T-helper 1 cell (primary cell): ENCODE results near the gene HOXB7.

Source experiments
- DNase-seq, 5 donors: peaks; one replicate each; pipeline ENCODE4 v3.0.0-alpha.2; 2012 to 2020

HOXB7 gene

GRCh38 chr17:48565925-48566710, 44.7 kb downstream of the HOXB7 start:
- no peak for DNase-seq

DNA sequence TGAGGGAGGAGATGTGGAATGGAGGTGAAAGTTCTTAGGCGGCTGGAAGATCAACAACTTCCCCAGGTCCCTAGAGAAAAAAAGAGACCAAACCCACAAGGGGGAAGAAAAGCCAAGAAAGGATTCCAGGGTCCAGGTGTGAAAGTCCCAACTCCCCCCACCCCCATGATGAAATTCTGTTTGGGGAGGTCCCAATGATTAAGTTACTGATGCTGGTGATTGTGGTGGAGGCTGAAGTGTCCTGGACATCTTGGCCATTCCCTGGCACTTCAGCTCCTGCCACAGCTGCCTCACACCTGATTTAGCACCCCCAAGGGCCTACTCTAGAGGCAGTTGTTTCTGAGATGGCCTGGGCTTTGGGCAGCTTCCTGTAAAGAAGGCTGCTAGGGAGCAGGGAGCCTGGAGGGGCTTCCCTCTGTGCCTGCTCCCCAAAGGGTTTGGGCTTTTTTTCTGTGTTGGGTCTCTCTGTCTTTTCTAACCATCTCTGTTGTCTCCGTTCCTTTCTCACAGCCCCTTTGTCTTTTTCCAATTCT, 45.7 kb downstream of the HOXB7 start:
- no peak for DNase-seq

GRCh38 chr17:48564188-48565021, 46.4 kb downstream of the HOXB7 start:
- DNase-seq, result no peak

- no peak for DNase-seq
Measured at GRCh38 chr17:48563867-48564187, 47.0 kb downstream of the HOXB7 start.

DNA sequence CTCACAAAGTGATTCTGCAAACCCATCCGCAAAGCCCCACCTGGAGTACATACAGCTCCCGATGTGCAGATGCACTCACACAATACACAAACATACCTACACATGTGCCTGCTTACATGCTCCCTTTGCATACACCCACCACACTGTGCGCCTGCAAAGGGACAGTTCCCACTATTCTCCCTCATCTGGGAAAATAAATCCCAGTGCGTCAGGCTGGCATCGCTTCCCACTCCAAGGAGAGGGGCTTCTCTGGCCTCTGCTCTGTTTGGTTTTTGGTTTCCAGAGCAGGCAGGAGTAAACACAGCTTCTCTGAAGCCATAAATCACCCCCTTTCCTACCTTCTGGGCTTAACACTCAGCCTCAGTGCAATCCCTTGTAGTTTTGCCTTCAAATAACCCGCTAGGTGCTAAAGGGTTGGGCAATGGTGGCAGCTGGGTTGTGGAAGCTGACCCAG, 47.4 kb downstream of the HOXB7 start:
- no peak for DNase-seq

DNA sequence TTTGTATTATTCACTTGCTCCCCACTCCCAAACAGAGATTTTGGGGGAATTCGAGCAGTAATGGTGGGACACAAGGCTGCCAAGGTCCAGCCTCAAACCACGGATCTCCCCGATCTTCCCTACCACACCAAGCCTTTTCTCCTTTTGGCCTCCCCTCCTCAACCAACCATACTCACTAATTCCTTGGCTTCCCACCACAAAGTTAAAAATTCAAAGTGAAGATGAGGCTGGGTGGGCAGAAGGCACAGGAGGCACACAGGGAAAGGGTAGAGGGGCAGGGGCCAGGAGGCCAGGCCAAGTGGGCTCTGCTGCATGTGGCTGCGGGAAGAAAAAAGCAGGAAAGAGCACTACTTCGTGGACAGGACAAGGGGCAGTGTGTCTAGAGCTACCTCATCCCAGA, 47.9 kb downstream of the HOXB7 start:
- DNase-seq, result no peak

GRCh38 chr17:48561884-48562810, 48.7 kb downstream of the HOXB7 start:
- DNase-seq, result no peak

DNA sequence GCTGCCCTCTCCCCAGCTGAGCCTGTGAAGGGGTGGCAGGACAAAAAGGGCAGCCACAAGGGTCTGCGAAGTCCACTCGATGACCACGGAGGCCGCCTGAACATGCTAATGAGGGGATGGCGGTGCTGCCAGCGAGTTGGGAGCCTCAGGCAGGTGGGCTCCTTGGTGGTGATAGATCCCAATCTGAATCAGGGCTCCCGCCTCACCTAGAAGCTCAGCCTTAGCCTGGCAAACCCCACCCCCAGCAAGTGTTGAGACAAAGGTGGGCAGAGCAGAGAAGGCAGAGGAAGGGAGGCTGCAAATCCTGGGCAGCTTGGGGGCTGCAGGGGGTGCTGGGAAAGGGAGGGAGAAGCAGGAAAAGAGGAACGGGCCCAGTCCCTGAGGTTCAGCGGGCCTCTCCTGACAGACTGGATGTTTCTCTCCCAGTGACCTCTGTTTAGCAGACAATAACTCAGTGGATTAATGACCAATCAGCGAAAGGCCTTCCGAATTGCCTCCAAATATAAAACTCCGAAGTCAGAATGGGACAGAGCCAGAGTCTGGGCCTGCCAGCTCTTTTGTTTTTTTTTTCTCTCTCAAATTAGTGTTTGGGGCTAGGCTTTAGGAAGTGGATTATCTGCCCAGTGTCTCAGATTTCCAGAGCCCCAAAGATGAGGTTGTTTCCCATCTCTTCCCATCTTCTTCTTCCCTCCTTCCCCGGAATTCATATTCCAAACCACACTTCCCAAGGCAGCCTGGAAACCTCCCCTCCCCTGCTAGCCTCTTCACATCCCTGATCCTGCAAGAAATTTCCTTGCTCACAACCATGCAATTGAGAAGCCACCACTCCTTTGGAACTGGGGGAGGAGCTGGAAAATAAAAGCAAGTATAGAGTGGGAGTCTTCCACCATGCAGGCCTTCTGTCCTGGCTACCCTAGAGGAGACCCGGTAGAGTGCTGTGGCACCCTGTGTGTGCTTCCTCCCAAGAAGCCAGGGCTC, 50.7 kb downstream of the HOXB7 start:
- DNase-seq, result no peak

- no peak for DNase-seq
Measured at GRCh38 chr17:48559122-48559839, 51.5 kb downstream of the HOXB7 start.

- DNase-seq, result no peak
Measured at GRCh38 chr17:48558831-48559121, 52.0 kb downstream of the HOXB7 start.

DNA sequence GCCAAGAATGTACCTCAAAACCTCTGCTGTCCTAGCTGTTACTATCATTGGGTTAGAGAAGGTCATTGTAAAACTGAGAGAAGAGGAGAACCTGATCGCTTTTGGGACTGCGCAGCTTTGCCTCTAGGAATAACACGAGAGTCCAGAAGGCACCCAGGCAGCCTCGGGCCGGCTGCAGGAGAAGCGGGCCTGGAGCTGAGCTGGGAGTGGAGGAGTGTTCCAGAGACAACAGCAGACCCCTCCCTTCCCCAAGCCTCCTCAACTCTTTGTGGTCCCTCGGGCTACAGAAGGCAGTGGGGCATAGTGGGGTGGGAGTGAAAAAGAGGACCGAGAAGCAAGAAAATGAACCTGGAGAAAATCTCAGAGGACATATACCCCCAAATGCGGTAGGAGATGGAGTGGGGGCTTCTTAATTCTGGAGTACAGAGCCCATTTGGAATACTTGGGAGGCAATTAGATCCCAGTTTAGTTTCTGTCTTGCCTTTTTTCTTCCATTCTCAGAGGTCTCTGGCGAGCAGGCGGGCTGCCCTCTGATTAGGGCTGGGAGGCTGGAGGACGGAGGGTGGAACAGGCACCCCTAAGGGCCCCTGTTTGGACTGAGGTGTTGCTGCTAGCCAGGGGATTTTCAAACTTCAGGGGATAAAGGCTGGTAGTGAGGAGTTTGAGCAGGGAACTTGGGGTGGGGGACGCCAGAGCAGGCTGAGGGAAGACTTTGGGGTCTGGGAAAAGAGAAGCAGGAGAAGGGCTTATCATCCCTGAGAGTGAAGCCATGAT, 52.6 kb downstream of the HOXB7 start:
- DNase-seq, result no peak
